ENCODE results near the gene ZRSR2.

Gene ZRSR2

DNA sequence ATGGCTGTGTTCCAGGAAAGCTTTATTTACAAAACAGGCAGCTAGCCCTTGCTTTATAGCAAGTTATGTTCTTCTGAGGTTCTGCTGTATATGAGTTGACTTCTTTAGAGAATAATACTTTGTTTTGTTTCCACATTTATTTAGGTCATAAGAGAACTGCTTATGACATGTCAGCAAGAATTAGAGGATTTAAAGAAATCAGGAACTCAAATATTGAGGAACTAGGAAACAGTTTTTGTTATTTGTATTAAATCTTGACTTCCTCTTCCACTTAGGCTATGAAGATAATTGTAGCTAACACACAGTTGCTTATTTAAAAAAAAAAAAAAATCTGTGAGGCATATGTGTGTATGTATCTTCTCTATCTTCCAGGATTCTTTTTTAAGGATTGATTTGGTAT is 14.3 kb downstream of the ZRSR2 start:
- Histone ChIP-seq H3K36me3 (ENCODE audit: control insufficient read depth, insufficient read depth, low read length) (peaks cover 69% of the 10 kb centered on the region), H3K9me3 (ENCODE audit: control insufficient read depth, insufficient read depth, low read length) (no peaks in the 10 kb centered on the region), H3K27ac (ENCODE audit: low read depth, low read length) (no peak overlapping the region), H3K4me3 (ENCODE audit: low read depth, low read length) (no peak overlapping the region), H3K4me1 (ENCODE audit: control insufficient read depth, insufficient read depth, low read length) (no peaks in the 10 kb centered on the region), H3K27me3 (ENCODE audit: control insufficient read depth, insufficient read depth, low read length) (no peaks in the 10 kb centered on the region), H3K9ac (ENCODE audit: low read depth, low read length) (no peak overlapping the region)

GRCh38 chrX:15808254-15808653 is 18.0 kb downstream of the ZRSR2 start:
- H3K36me3 ChIP-seq (ENCODE audit: control insufficient read depth, insufficient read depth, low read length) = peaks cover 76% of the 10 kb centered on the region
- H3K27ac ChIP-seq (ENCODE audit: low read depth, low read length) = no peak overlapping the region
- H3K9ac ChIP-seq (ENCODE audit: low read depth, low read length) = no peak overlapping the region

DNA sequence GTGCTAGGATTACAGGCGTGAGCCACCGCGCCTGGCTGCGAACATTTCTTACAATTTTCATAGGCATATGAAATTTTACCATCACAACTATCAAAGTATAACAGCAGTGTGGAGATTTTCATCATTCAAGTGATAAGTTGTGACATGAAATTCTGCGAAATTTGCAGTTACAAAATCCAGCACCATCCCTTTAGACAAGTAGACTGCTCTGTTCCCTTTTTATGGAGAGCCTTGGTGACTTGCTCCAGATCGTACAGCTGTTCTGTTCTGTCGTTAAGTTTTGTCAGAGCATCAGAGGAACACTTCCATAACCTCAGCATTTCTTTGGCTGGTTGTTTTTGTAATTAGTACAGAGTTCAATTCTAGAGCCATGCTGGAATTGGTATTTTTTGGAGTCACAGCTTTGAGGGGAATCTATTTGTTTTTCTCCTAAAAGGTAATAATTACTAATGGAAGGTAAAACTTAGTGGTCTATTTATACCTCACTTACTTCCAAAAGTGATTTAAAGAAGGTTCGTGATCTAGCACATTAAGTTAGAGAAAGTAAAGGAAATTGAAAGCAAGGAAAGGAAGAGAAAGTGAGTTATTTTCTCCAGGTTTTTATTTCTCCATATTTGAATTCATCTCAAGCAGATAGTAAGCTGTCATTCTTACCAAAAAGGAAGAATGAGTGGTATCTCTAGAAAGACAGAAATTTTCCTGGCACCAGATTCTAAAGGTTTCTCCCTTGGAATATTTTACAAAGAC is 22.1 kb downstream of the ZRSR2 start:
- no peak overlapping the region for H3K27ac ChIP-seq (ENCODE audit: low read depth, low read length)
- no peak overlapping the region for H3K9ac ChIP-seq (ENCODE audit: low read depth, low read length)
- no peak overlapping the region for H3K4me3 ChIP-seq (ENCODE audit: low read depth, low read length)
- H3K27me3 ChIP-seq (ENCODE audit: control insufficient read depth, insufficient read depth, low read length) = no peaks in the 10 kb centered on the region
- H3K9me3 ChIP-seq (ENCODE audit: control insufficient read depth, insufficient read depth, low read length) = no peaks in the 10 kb centered on the region
- H3K36me3 ChIP-seq (ENCODE audit: control insufficient read depth, insufficient read depth, low read length) = peaks cover 79% of the 10 kb centered on the region
- H3K4me1 ChIP-seq (ENCODE audit: control insufficient read depth, insufficient read depth, low read length) = peaks cover 19% of the 10 kb centered on the region

More at GRCh38 chrX:15808254-15808653, 18.0 kb downstream of the ZRSR2 start:
- no peaks in the 10 kb centered on the region for H3K27me3 ChIP-seq (ENCODE audit: control insufficient read depth, insufficient read depth, low read length)
- no peak overlapping the region for H3K4me3 ChIP-seq (ENCODE audit: low read depth, low read length)
- H3K9me3 ChIP-seq (ENCODE audit: control insufficient read depth, insufficient read depth, low read length) = no peaks in the 10 kb centered on the region
- no peaks in the 10 kb centered on the region for H3K4me1 ChIP-seq (ENCODE audit: control insufficient read depth, insufficient read depth, low read length)

DNA sequence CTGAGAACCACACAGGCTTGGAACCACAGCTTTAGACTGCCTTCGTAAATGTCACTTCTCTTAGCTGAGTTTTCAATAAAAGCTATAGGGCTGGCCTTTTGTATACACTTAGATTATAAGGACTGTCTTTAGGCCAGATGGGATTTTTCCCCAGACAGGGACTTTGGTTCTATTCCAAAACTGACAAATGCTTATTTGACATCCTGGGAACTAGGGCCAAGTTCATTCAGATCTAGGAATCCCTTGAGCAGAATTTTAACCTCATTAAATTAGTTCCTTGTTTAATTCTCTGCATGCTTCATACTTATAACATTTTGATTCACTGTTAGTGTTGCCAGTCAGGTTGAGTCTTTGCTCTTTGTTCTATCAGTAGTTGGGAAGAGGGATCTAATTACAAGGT is 23.1 kb downstream of the ZRSR2 start:
- no peak overlapping the region for H3K27ac ChIP-seq (ENCODE audit: low read depth, low read length)
- peaks cover 84% of the 10 kb centered on the region for H3K36me3 ChIP-seq (ENCODE audit: control insufficient read depth, insufficient read depth, low read length)
- H3K9ac ChIP-seq (ENCODE audit: low read depth, low read length) = no peak overlapping the region
- no peak overlapping the region for H3K4me3 ChIP-seq (ENCODE audit: low read depth, low read length)
- H3K27me3 ChIP-seq (ENCODE audit: control insufficient read depth, insufficient read depth, low read length) = no peaks in the 10 kb centered on the region
- no peaks in the 10 kb centered on the region for H3K9me3 ChIP-seq (ENCODE audit: control insufficient read depth, insufficient read depth, low read length)
- H3K4me1 ChIP-seq (ENCODE audit: control insufficient read depth, insufficient read depth, low read length) = peaks cover 19% of the 10 kb centered on the region

- peaks cover 86% of the 10 kb centered on the region for H3K36me3 ChIP-seq (ENCODE audit: control insufficient read depth, insufficient read depth, low read length)
- H3K4me1 ChIP-seq (ENCODE audit: control insufficient read depth, insufficient read depth, low read length) = peaks cover 19% of the 10 kb centered on the region
- no peaks in the 10 kb centered on the region for H3K27me3 ChIP-seq (ENCODE audit: control insufficient read depth, insufficient read depth, low read length)
- H3K9me3 ChIP-seq (ENCODE audit: control insufficient read depth, insufficient read depth, low read length) = no peaks in the 10 kb centered on the region
- H3K9ac ChIP-seq (ENCODE audit: low read depth, low read length) = no peak overlapping the region
- no peak overlapping the region for H3K4me3 ChIP-seq (ENCODE audit: low read depth, low read length)
- H3K27ac ChIP-seq (ENCODE audit: low read depth, low read length) = no peak overlapping the region
Measured at GRCh38 chrX:15814771-15815365, 24.6 kb downstream of the ZRSR2 start.

DNA sequence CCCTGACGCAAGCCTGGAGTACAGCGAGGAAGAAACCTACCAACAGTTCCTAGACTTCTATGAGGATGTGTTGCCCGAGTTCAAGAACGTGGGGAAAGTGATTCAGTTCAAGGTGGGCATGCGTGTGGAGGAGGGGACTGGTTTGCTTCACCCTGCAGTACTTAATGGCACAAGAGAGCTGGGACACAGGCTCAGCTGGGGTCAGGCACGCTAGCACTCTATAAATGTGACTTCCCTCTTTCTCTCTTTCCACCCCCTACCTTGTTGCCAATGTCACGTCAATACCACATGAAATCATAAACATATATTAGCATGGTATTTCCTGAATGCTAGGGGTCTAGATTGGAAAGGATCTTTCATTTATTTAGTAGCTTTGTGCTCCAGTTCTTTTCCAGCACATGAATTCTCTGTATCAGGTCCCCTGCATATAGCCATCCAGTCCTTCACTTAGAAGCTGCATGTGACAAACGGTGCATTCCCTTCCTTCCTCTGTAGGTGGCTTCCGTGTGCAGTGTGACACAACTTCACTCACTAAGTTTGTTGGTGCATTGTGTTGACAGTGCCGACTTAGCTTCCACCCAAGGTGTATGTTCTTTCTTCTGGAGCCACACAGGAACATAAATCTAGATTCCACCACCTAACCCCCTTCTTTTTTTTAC is 25.6 kb downstream of the ZRSR2 start:
- Histone ChIP-seq H3K27ac (ENCODE audit: low read depth, low read length) (peak overlapping the region; percentile 91), H3K4me3 (ENCODE audit: low read depth, low read length) (no peak overlapping the region), H3K36me3 (ENCODE audit: control insufficient read depth, insufficient read depth, low read length) (peaks cover 87% of the 10 kb centered on the region), H3K9me3 (ENCODE audit: control insufficient read depth, insufficient read depth, low read length) (no peaks in the 10 kb centered on the region), H3K27me3 (ENCODE audit: control insufficient read depth, insufficient read depth, low read length) (no peaks in the 10 kb centered on the region), H3K4me1 (ENCODE audit: control insufficient read depth, insufficient read depth, low read length) (peaks cover 19% of the 10 kb centered on the region), H3K9ac (ENCODE audit: low read depth, low read length) (peak overlapping the region; percentile 65)

DNA sequence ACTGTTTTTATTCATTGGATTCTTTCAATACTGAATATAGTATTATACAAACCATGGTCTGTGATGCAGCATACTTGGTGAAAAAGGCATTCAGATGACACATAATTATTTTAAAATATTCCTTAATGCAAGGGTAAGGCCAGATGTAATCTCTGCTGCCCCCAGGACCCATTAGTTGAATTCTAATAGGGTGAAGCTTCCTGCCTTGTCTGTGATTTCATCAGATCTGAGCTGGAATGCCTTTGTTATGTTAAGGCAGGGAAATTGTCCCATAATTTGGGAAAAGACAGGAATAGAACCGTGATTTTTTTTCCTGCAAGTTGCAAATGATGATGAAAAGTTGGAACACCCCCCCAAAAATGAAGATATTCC is 26.1 kb downstream of the ZRSR2 start:
- Histone ChIP-seq H3K4me3 (ENCODE audit: low read depth, low read length) (no peak overlapping the region), H3K27ac (ENCODE audit: low read depth, low read length) (peak overlapping the region; percentile 91), H3K9me3 (ENCODE audit: control insufficient read depth, insufficient read depth, low read length) (no peaks in the 10 kb centered on the region), H3K36me3 (ENCODE audit: control insufficient read depth, insufficient read depth, low read length) (peaks cover 87% of the 10 kb centered on the region), H3K9ac (ENCODE audit: low read depth, low read length) (peak overlapping the region; percentile 65), H3K27me3 (ENCODE audit: control insufficient read depth, insufficient read depth, low read length) (no peaks in the 10 kb centered on the region), H3K4me1 (ENCODE audit: control insufficient read depth, insufficient read depth, low read length) (peaks cover 19% of the 10 kb centered on the region)

GRCh38 chrX:15816886-15817285 is 26.6 kb downstream of the ZRSR2 start:
- peak overlapping the region; percentile 91 for H3K27ac ChIP-seq (ENCODE audit: low read depth, low read length)
- H3K9ac ChIP-seq (ENCODE audit: low read depth, low read length) = peak overlapping the region; percentile 65
- H3K9me3 ChIP-seq (ENCODE audit: control insufficient read depth, insufficient read depth, low read length) = no peaks in the 10 kb centered on the region
- H3K4me3 ChIP-seq (ENCODE audit: low read depth, low read length) = no peak overlapping the region
- H3K4me1 ChIP-seq (ENCODE audit: control insufficient read depth, insufficient read depth, low read length) = peaks cover 19% of the 10 kb centered on the region
- H3K36me3 ChIP-seq (ENCODE audit: control insufficient read depth, insufficient read depth, low read length) = peaks cover 88% of the 10 kb centered on the region
- H3K27me3 ChIP-seq (ENCODE audit: control insufficient read depth, insufficient read depth, low read length) = no peaks in the 10 kb centered on the region

DNA sequence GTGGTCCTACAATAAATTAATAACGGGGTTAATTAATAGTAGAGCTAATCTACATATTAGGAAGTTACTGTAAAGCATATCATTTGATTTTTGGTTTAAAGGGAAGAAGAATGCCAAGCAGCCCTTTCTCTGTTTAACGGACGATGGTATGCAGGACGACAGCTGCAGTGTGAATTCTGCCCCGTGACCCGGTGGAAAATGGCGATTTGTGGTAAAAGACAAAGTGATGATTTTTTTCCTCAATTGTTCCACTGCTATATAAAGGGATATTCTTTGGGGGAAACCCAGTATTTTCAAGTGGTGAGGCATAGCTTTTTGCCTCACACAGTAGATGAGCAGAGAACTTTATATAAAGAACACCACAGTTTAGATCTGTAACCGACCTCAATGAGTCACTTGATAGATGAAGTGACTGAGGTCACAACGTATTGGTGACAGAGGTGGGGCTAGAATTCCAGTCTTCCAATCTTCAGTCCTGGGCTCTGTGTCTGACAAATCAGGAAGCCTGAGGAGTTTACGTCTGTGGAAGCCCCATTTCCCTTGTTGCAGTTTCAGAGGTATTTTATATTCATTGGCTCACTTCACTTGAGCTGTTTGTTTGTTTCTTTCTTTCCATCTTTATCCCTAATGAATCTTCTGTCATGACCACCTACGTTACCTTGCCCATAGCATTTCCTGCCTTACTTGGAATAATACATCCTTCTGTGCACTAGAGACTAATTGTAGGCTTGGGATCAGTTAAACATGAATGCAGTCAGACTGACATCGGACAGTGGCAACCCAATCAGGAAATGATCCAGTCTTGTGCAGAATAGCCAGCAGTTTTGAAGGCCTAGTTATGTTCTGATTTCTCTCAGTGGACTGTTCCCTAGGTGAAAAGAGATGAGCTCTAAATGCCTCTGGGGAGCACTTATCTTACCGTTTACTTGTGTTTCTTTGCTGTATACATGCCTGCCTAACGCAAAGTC is 30.1 kb downstream of the ZRSR2 start:
- Histone ChIP-seq H3K4me1 (ENCODE audit: control insufficient read depth, insufficient read depth, low read length) (peaks cover 19% of the 10 kb centered on the region), H3K27me3 (ENCODE audit: control insufficient read depth, insufficient read depth, low read length) (no peaks in the 10 kb centered on the region), H3K9ac (ENCODE audit: low read depth, low read length) (no peak overlapping the region), H3K36me3 (ENCODE audit: control insufficient read depth, insufficient read depth, low read length) (peaks cover 69% of the 10 kb centered on the region), H3K27ac (ENCODE audit: low read depth, low read length) (no peak overlapping the region), H3K4me3 (ENCODE audit: low read depth, low read length) (no peak overlapping the region), H3K9me3 (ENCODE audit: control insufficient read depth, insufficient read depth, low read length) (no peaks in the 10 kb centered on the region)

DNA sequence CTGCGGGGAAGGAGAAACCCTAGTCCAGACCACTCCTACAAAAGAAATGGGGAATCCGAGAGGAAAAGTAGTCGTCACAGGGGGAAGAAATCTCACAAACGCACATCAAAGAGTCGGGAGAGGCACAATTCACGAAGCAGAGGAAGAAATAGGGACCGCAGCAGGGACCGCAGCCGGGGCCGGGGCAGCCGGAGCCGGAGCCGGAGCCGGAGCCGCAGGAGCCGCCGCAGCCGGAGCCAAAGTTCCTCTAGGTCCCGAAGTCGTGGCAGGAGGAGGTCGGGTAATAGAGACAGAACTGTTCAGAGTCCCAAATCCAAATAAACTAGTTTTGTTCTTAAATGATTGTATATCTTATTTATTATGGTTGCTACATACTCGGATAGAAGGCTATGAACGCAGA is 32.6 kb downstream of the ZRSR2 start:
- Histone ChIP-seq H3K36me3 (ENCODE audit: control insufficient read depth, insufficient read depth, low read length) (peaks cover 66% of the 10 kb centered on the region), H3K27ac (ENCODE audit: low read depth, low read length) (no peak overlapping the region), H3K9ac (ENCODE audit: low read depth, low read length) (no peak overlapping the region), H3K27me3 (ENCODE audit: control insufficient read depth, insufficient read depth, low read length) (no peaks in the 10 kb centered on the region), H3K9me3 (ENCODE audit: control insufficient read depth, insufficient read depth, low read length) (no peaks in the 10 kb centered on the region), H3K4me3 (ENCODE audit: low read depth, low read length) (no peak overlapping the region), H3K4me1 (ENCODE audit: control insufficient read depth, insufficient read depth, low read length) (no peaks in the 10 kb centered on the region)
